Stimulated activated CD8-positive, alpha-beta memory T cell treated with anti-CD3 and anti-CD28 coated beads, Interleukin-15, amount 100 ng/mL, for 24 hours (primary cell): ENCODE results near the gene PLEKHM3.

ENCODE experiments used
- DNase-seq: peaks from one replicate; pipeline ENCODE4 v3.0.0-alpha.2; 2020; ENCODE audit warnings: low read depth

PLEKHM3 gene

GRCh38 chr2:207883002-207883780 is 142.1 kb downstream of the PLEKHM3 start:
- DNase-seq, result no peak

GRCh38 chr2:207881902-207882301 is 143.4 kb downstream of the PLEKHM3 start:
- DNase-seq, result no peak

GRCh38 chr2:207879536-207879935 is 145.8 kb downstream of the PLEKHM3 start:
- no peak for DNase-seq

GRCh38 chr2:207876842-207877535 is 148.3 kb downstream of the PLEKHM3 start:
- no peak for DNase-seq

- DNase-seq, result no peak
Measured at GRCh38 chr2:207875473-207876212, 149.7 kb downstream of the PLEKHM3 start.

- no peak for DNase-seq
Measured at GRCh38 chr2:207873794-207874193, 151.5 kb downstream of the PLEKHM3 start.

GRCh38 chr2:207871911-207872310 is 153.4 kb downstream of the PLEKHM3 start:
- no peak for DNase-seq

- DNase-seq, result no peak
Measured at GRCh38 chr2:207871506-207871905, 153.8 kb downstream of the PLEKHM3 start.

- no peak for DNase-seq
Measured at GRCh38 chr2:207870814-207871213, 154.5 kb downstream of the PLEKHM3 start.

GRCh38 chr2:207869784-207870778 is 155.2 kb downstream of the PLEKHM3 start:
- no peak for DNase-seq

- no peak for DNase-seq
Measured at GRCh38 chr2:207868855-207869596, 156.3 kb downstream of the PLEKHM3 start.

GRCh38 chr2:207867905-207868304 is 157.4 kb downstream of the PLEKHM3 start:
- no peak for DNase-seq

GRCh38 chr2:207867056-207867455 is 158.3 kb downstream of the PLEKHM3 start:
- DNase-seq, result no peak

GRCh38 chr2:207865210-207865609 is 160.1 kb downstream of the PLEKHM3 start:
- DNase-seq, result no peak

- no peak for DNase-seq
Measured at GRCh38 chr2:207863345-207863744, 162.0 kb downstream of the PLEKHM3 start.

- DNase-seq, result no peak
Measured at GRCh38 chr2:207861789-207862188, 163.5 kb downstream of the PLEKHM3 start.

GRCh38 chr2:207860685-207861084 is 164.6 kb downstream of the PLEKHM3 start:
- DNase-seq, result no peak

GRCh38 chr2:207855591-207855990 is 169.7 kb downstream of the PLEKHM3 start:
- no peak for DNase-seq

- no peak for DNase-seq
Measured at GRCh38 chr2:207854484-207855440, 170.6 kb downstream of the PLEKHM3 start.

GRCh38 chr2:207852791-207853190 is 172.5 kb downstream of the PLEKHM3 start:
- no peak for DNase-seq
